Adrenal gland (tissue), 5 donors: ENCODE results near the gene GBP6.

Source experiments
- CTCF ChIP-seq, 6 experiments: fragments of 450-650 bp in 4 of 6; fragments of 200-600 bp in 2 of 6; sonication (generic) in 1 of 6; IDR thresholded peaks; 1 replicate in 5 of 6; 2 replicates in 1 of 6; pipeline versions ENCODE4 v1.5.1 to v1.8.0; 2016 to 2021; ENCODE audit warnings: antibody characterized with exemption in 6 of 6, mild to moderate bottlenecking in 2 of 6, moderate library complexity in 1 of 6
- POLR2A ChIP-seq, 2 donors: fragments of 450-650 bp; IDR thresholded peaks; one replicate each; pipeline ENCODE4 v1.6.1; 2017; ENCODE audit warnings: antibody characterized with exemption in 2 of 2, mild to moderate bottlenecking in 2 of 2, moderate library complexity in 1 of 2
- donor health status: DM: no; HTN: no; CAD: no.

GRCh38 chr1:89396902-89397301 is 33.0 kb downstream of the GBP6 start:
- no peak for TF ChIP-seq CTCF (IDR thresholded peaks at IDR 0.05)
- TF ChIP-seq POLR2A (IDR thresholded peaks at IDR 0.05): no peak
